NCI-H2107 treated with DMSO at 0.1 percent for 48 hours (cell line): ENCODE measurements around the gene TMEM154.

Experiments used
- DNase-seq: peaks from one replicate; lab custom pipeline; 2025; ENCODE audit not compliant: unreplicated experiment; lab: John Stamatoyannopoulos, UW

Gene TMEM154

GRCh38 chr4:152635851-152636250, 43.9 kb downstream of the TMEM154 start:
- DNase-seq: no peak

- DNase-seq: no peak
Measured at GRCh38 chr4:152634110-152634760, 45.6 kb downstream of the TMEM154 start.

- no peak for DNase-seq
Measured at GRCh38 chr4:152633118-152633517, 46.7 kb downstream of the TMEM154 start.

GRCh38 chr4:152630324-152630723, 49.5 kb downstream of the TMEM154 start:
- DNase-seq: no peak

GRCh38 chr4:152629908-152630307, 49.9 kb downstream of the TMEM154 start:
- no peak for DNase-seq

GRCh38 chr4:152628128-152628527, 51.7 kb downstream of the TMEM154 start:
- no peak for DNase-seq

GRCh38 chr4:152626790-152627189, 53.0 kb downstream of the TMEM154 start:
- DNase-seq: no peak

- DNase-seq: no peak
Measured at GRCh38 chr4:152620915-152621314, 58.9 kb downstream of the TMEM154 start.

GRCh38 chr4:152620218-152620617, 59.6 kb downstream of the TMEM154 start:
- no peak for DNase-seq

- DNase-seq: no peak
Measured at GRCh38 chr4:152619556-152619955, 60.2 kb downstream of the TMEM154 start.

- no peak for DNase-seq
Measured at GRCh38 chr4:152618971-152619370, 60.8 kb downstream of the TMEM154 start.

GRCh38 chr4:152616804-152617203, 63.0 kb downstream of the TMEM154 start:
- no peak for DNase-seq

GRCh38 chr4:152613841-152614721, 65.7 kb downstream of the TMEM154 start:
- no peak for DNase-seq

GRCh38 chr4:152613351-152613750, 66.4 kb downstream of the TMEM154 start:
- DNase-seq: peak; percentile 24

GRCh38 chr4:152610131-152610530, 69.7 kb downstream of the TMEM154 start:
- no peak for DNase-seq

- no peak for DNase-seq
Measured at GRCh38 chr4:152609481-152609880, 70.3 kb downstream of the TMEM154 start.

GRCh38 chr4:152607178-152607577, 72.6 kb downstream of the TMEM154 start:
- no peak for DNase-seq

GRCh38 chr4:152606753-152607152, 73.0 kb downstream of the TMEM154 start:
- DNase-seq: no peak

- DNase-seq: no peak
Measured at GRCh38 chr4:152605641-152606335, 74.0 kb downstream of the TMEM154 start.

- no peak for DNase-seq
Measured at GRCh38 chr4:152605031-152605430, 74.8 kb downstream of the TMEM154 start.

GRCh38 chr4:152601156-152601555, 78.6 kb downstream of the TMEM154 start:
- no peak for DNase-seq

GRCh38 chr4:152599636-152600035, 80.2 kb downstream of the TMEM154 start:
- DNase-seq: no peak
